Measurements from ENCODE around the gene FOXB1.
A peak's percentile ranks its signal among the peaks of the same experiment; 100 is the strongest.

The FOXB1 gene

DNA sequence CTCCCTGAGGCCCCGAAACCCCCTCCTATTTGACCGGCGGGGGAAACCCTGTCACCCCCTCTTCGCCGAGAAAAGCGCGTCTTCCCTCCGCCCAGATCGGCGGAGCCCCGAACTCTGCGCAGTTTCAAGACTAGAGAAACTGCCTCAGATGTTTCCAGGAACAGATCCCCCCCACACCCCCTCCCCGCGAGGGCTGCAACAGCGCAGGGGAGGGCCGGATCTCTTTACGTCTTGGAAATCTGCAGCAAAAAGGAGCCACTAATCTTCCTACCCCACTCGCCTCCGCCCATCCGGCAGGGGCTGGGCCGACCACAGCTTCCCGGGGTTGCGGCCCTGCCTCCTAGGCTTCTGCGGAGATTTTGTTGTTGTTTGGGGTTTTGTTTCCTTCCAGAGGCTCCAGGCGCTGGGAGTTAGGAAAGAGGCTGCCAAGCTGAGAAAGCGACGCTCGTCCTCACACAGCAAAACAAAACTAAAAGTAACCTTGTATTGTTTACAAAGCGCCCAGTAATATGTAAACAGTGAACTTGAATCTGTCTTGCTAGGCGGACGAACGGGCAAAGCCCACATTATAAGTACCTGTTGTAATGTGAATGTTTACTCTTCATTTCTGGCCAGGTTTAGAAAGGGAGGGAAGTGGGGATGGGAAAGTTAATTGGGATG lies 2.2 kb downstream of the FOXB1 start:
- no peak overlapping the region for H3K27ac ChIP-seq
- ChIA-PET CTCF (no interaction called here), POLR2A (ENCODE audit: low non-redundant PET) (no interaction called here)
- TF ChIP-seq, protein P1, sequence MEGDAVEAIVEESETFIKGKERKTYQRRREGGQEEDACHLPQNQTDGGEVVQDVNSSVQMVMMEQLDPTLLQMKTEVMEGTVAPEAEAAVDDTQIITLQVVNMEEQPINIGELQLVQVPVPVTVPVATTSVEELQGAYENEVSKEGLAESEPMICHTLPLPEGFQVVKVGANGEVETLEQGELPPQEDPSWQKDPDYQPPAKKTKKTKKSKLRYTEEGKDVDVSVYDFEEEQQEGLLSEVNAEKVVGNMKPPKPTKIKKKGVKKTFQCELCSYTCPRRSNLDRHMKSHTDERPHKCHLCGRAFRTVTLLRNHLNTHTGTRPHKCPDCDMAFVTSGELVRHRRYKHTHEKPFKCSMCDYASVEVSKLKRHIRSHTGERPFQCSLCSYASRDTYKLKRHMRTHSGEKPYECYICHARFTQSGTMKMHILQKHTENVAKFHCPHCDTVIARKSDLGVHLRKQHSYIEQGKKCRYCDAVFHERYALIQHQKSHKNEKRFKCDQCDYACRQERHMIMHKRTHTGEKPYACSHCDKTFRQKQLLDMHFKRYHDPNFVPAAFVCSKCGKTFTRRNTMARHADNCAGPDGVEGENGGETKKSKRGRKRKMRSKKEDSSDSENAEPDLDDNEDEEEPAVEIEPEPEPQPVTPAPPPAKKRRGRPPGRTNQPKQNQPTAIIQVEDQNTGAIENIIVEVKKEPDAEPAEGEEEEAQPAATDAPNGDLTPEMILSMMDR (conservative IDR thresholded peaks at IDR 0.05; ENCODE audit: low read depth) = no peak
- peak; percentile 51 for DNase-seq (ENCODE audit: low spot score)

DNA sequence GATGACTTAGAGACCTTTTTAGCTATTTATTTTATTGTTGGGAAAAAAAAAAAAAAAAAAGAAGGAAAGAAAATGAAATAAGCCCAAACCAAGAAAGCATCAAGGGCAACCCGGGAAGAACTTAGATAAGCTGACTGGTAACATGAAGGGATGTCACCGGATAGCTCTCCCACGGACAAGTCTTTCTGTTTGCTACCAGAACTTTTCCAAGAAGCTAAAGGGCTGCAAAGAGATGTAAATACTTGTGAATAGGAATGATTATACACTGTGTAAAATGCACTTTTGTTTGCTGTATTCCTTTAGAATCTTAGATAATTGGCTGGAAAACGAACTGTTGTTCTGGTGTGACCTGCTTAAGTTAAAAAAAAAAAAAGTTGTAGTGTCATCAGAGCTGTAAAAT lies 2.8 kb downstream of the FOXB1 start:
- ChIA-PET CTCF (interaction anchor here (0.6 kb wide), 1 partner anchor 265 kb away, joined by 4 read pairs; no protein-coding TSS in a partner anchor), POLR2A (ENCODE audit: low non-redundant PET) (no interaction called here)
- TF ChIP-seq, protein P1 (conservative IDR thresholded peaks at IDR 0.05; ENCODE audit: low read depth) = no peak
- no peak overlapping the region for H3K27ac ChIP-seq
- no peak for DNase-seq (ENCODE audit: low spot score)

DNA sequence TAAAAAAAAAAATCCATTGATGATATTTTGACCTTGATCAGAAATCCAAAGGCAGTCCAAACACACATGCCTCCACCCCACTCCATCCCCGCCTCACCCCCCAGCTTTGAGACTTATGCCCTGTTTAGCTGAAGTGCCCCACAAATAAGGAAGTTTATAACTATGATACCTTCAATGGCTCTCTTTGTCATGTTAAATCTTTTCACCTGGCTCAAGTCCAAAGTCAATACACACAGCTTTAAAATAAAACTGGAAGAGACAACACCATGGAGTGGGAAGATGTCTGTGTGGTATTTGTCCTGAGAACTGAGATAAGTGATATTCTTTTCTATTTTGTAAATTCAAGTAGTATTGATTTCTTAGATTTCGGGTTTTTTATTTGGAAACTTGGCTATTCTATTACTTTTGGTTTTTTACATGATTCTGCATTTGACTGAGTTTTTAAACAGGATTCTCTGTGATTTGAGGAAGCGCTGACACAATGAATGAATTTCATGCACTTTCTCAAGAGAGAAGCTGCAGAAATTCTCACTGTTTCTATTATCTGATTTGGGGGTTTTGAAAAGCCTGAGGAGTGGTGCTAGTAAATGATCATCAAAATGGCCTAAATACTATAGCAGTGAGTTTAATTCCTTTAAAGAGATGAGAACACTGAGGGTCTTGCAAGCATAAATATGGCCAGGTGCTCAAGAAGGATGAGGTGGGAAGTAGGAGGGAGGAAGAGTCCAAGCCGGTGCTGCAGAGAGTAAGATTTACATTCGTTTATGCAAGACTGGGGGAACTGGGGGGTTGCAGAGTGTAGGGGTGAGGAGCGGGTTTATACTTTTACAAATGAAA lies 5.2 kb downstream of the FOXB1 start:
- ChIA-PET POLR2A (ENCODE audit: low non-redundant PET) (no interaction called here), CTCF (no interaction called here)
- no peak for DNase-seq (ENCODE audit: low spot score)
- no peak overlapping the region for H3K27ac ChIP-seq
- TF ChIP-seq, protein P1 (conservative IDR thresholded peaks at IDR 0.05; ENCODE audit: low read depth) = no peak

DNA sequence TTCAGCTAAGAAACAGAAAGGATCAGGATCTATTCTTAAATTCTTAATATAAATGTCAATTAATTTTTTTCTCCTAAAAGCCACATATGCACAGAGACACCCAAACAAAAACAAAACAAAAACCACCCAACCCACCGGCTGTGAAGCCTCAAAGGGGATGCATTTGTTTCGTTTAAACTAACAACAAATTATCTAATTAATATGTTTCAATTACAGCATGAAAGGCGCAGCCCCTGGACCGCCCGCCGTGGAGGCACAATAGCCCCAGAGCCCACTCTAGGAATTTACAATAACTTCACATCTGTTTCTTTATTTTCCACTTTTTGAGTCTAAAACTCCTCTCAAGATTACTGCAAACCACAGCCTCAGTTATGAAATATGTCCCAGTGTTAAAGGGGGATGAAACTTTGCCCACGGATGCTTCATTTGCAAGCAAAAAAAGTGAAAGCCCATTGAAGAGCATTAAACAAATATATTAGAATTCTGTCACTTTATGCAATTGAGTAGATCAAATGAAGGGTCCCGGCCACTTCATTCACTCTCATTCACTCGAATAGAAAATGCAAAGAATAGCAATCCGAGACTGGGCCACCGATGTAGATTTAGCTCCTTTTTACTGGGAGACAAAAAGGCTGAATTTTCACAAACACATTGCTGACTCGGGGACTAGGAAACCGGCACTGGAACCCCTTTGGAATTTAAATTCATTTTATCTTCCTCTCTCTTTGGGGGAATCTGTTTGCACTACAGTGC lies 6.0 kb downstream of the FOXB1 start:
- TF ChIP-seq, protein P1 (conservative IDR thresholded peaks at IDR 0.05; ENCODE audit: low read depth) = no peak
- CTCF ChIA-PET = interaction anchor here (0.7 kb wide), 1 partner anchor 147 kb away, joined by 3 read pairs; no protein-coding TSS in a partner anchor
- no peak overlapping the region for H3K27ac ChIP-seq
- DNase-seq (ENCODE audit: low spot score) = no peak
- POLR2A ChIA-PET (ENCODE audit: low non-redundant PET) = interaction anchor here (0.5 kb wide), 1 partner anchor 958 kb away, joined by 6 read pairs; no protein-coding TSS in a partner anchor

DNA sequence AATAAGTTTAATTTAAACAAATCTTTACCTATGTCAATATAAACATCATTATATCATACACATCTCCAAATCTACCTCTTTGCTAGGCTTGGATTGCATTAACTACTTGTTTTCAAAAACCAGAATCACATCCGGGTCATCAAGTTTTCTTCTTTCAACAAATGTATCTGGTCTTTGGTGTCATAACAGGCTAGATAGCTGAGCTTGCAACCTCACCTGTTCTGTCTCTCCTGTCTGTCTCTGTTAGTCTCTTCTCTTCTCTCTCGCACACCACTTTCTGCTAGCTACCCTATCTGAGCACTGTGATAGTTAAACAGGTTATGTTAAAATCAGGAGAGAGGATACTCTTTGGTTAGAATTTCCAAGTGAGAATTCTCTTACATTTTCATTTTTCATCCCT lies 6.7 kb downstream of the FOXB1 start:
- CTCF ChIA-PET = interaction anchor here (0.7 kb wide), 1 partner anchor 148 kb away, joined by 3 read pairs; no protein-coding TSS in a partner anchor
- no peak overlapping the region for H3K27ac ChIP-seq

More for the DNA sequence above, 6.7 kb downstream of the FOXB1 start:
- TF ChIP-seq, protein P1 (conservative IDR thresholded peaks at IDR 0.05; ENCODE audit: low read depth) = no peak
- POLR2A ChIA-PET (ENCODE audit: low non-redundant PET) = interaction anchor here (0.5 kb wide), 1 partner anchor 959 kb away, joined by 6 read pairs; no protein-coding TSS in a partner anchor
- no peak for DNase-seq (ENCODE audit: low spot score)
